Colonic mucosa (tissue), 4 donors: ENCODE results near the gene STRBP. TPM values are rescaled to one million over a fixed set of nuclear protein-coding genes. Genes with fewer than 3 reads are reported as not detected.

Experiments
- DNase-seq: peaks from one replicate; pipeline ENCODE4 v3.0.0-alpha.2; 2020
- H3K27ac ChIP-seq: fragments of 200-600 bp; one replicate; pipeline ENCODE4 v1.8.0; 2021
- H3K27me3 ChIP-seq: fragments of 200-600 bp; one replicate; pipeline ENCODE4 v1.8.0; 2021
- H3K36me3 ChIP-seq: fragments of 200-600 bp; one replicate; pipeline ENCODE4 v1.8.0; 2021
- H3K4me1 ChIP-seq: fragments of 200-600 bp; one replicate; pipeline ENCODE4 v1.8.0; 2021; ENCODE audit warnings: mild to moderate bottlenecking
- H3K4me3 ChIP-seq: fragments of 200-600 bp; one replicate; pipeline ENCODE4 v1.8.0; 2021
- H3K9ac ChIP-seq, 2 donors: one replicate each; pipeline ENCODE4 v1.7.0; 2013; ENCODE audit warnings: control low read depth in 2 of 2, low read depth in 2 of 2, low read length in 2 of 2
- H3K9me3 ChIP-seq: fragments of 200-600 bp; one replicate; pipeline ENCODE4 v1.8.0; 2021
- intact Hi-C: fragments of 100-400 bp; cut with DNase I; formaldehyde crosslinking; loops from one replicate; pipeline ENCODE4 v1.14.1; 2022
- total RNA-seq, 2 donors: library from RNA; stranded (reverse); fragmentation: NEBNext Ultra II Directional in 1 of 2; extraction: Animal tissue kit (Norgen Biotek cat#: 25700) in 1 of 2; gene quantifications; one replicate each; pipeline ENCODE4 v1.2.1, GENCODE V29; 2021
- TF ChIP-seq, protein P1 (sequence below): fragments of 200-600 bp; IDR thresholded peaks from one replicate; pipeline ENCODE4 v1.8.0; 2022; ENCODE audit warnings: antibody characterized with exemption, mild to moderate bottlenecking
- donor health status: healthy.
- donor health status: DM: no; HTN: no; CAD: no.
- donor health status: DM: no; HTN: no; CAD: no.

STRBP gene
- total RNA-seq, 2 donors from 2014 or later: 37.5 to 53.5 TPM

DNA sequence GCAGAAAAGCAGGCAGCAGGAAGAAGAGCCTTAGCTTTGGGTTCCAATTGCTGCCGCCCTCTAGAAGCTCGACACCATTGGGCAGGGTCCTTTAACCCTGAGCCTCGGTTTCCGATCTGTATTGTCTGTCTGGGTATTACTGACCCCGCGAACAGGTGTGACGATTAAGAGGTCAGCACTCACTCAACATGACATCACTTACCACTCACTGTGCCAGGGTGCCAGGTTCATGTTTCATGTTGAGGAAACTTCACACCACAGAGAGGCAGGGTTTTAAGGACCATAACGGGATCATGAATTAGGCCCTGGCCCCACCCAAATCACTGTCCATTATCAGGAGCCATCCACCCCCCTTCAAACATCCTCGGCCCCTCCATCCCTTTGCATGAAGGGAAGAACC is 159.4 kb downstream of the STRBP start:
- H3K36me3 ChIP-seq: no peaks in the 10 kb centered on the region
- H3K4me1 ChIP-seq: no peaks in the 10 kb centered on the region
- TF ChIP-seq, protein P1, sequence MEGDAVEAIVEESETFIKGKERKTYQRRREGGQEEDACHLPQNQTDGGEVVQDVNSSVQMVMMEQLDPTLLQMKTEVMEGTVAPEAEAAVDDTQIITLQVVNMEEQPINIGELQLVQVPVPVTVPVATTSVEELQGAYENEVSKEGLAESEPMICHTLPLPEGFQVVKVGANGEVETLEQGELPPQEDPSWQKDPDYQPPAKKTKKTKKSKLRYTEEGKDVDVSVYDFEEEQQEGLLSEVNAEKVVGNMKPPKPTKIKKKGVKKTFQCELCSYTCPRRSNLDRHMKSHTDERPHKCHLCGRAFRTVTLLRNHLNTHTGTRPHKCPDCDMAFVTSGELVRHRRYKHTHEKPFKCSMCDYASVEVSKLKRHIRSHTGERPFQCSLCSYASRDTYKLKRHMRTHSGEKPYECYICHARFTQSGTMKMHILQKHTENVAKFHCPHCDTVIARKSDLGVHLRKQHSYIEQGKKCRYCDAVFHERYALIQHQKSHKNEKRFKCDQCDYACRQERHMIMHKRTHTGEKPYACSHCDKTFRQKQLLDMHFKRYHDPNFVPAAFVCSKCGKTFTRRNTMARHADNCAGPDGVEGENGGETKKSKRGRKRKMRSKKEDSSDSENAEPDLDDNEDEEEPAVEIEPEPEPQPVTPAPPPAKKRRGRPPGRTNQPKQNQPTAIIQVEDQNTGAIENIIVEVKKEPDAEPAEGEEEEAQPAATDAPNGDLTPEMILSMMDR: no peak
- intact Hi-C loops: no loop called here
- H3K9ac ChIP-seq: no peak overlapping the region
- no peaks in the 10 kb centered on the region for H3K27me3 ChIP-seq
- no peak overlapping the region for H3K27ac ChIP-seq
- no peak for DNase-seq
- no peaks in the 10 kb centered on the region for H3K9me3 ChIP-seq
- H3K4me3 ChIP-seq: no peak overlapping the region

DNA sequence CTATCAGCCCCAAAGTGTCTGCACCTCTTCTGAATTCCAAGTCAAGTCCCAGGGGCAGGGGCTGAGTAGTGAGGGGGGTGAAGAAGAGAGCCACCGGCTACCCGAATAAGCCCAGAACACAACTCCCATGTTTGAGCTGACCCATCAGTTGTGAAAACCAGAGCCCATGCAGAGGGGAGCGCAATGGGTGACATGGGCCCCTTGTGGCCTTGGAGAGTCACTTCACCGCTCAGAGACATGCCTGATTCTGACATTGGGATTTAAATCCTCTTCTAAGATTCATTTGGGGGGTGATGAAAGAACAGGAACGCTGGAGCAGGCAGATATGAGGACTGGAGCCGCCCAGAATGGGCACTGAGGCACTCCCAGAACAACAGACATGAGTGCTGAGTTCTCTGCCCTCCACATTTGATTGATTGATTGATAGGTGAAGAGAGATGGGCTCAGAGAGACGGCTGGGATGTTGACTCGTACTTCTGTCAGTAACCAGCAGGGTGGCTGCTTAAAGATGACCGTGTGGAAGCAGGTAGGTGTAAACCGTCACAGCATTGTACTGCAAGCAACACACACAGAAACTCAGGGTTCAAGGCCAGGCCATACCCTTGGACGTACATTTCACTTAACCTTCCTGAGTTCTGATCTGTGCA is 160.6 kb downstream of the STRBP start:
- Histone ChIP-seq H3K27me3 (no peaks in the 10 kb centered on the region), H3K36me3 (no peaks in the 10 kb centered on the region), H3K4me1 (no peaks in the 10 kb centered on the region), H3K4me3 (no peak overlapping the region), H3K9ac (no peak overlapping the region), H3K27ac (no peak overlapping the region), H3K9me3 (no peaks in the 10 kb centered on the region)
- DNase-seq: no peak
- TF ChIP-seq, protein P1: no peak
- intact Hi-C loops: no loop called here

DNA sequence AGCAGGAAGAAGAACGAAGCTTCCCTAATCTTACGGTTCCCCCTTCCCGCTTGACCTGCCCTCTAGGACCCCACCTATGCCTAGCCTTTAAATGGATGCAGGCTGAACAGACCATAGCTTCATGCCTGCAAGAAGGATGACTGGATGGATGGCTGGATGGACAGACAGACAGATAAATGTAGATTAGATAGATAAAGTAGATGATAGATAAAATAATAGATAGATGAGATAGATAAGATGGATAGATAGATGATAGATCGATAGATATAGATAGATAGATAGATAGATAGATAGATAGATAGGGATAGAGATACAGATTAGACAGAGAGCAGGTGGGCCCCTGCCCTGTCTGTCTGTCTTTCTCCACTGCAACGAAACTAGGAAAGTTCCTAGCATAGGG is 162.9 kb downstream of the STRBP start:
- intact Hi-C loops: no loop called here
- H3K27ac ChIP-seq: no peak overlapping the region
- no peaks in the 10 kb centered on the region for H3K4me1 ChIP-seq
- no peaks in the 10 kb centered on the region for H3K9me3 ChIP-seq
- TF ChIP-seq, protein P1: no peak
- no peaks in the 10 kb centered on the region for H3K27me3 ChIP-seq
- no peak overlapping the region for H3K9ac ChIP-seq
- H3K36me3 ChIP-seq: no peaks in the 10 kb centered on the region
- no peak for DNase-seq
- H3K4me3 ChIP-seq: no peak overlapping the region

DNA sequence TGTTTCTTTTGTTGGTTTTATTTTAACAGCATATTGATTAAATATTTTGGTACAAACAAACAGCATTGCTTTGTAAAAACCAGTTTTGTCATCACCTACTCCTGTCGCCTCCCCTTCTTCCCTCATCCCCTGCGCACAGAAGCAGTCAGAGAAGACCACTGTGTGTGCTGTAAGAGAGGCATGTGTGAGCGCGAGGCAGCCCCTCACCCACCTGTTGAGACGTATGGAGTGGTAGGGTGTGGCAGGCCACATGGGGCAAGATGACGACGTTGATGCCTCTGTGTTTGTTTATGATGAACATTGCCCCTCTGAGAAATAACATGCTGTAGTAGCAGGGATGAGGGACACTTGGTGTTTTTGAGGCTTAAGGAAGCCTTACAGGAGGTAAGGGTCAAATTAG is 163.6 kb downstream of the STRBP start:
- no peaks in the 10 kb centered on the region for H3K36me3 ChIP-seq
- no peak overlapping the region for H3K27ac ChIP-seq
- no peaks in the 10 kb centered on the region for H3K4me1 ChIP-seq
- TF ChIP-seq, protein P1: no peak
- intact Hi-C loops: no loop called here
- H3K27me3 ChIP-seq: no peaks in the 10 kb centered on the region
- H3K9ac ChIP-seq: no peak overlapping the region
- H3K9me3 ChIP-seq: no peaks in the 10 kb centered on the region
- no peak for DNase-seq
- H3K4me3 ChIP-seq: no peak overlapping the region

DNA sequence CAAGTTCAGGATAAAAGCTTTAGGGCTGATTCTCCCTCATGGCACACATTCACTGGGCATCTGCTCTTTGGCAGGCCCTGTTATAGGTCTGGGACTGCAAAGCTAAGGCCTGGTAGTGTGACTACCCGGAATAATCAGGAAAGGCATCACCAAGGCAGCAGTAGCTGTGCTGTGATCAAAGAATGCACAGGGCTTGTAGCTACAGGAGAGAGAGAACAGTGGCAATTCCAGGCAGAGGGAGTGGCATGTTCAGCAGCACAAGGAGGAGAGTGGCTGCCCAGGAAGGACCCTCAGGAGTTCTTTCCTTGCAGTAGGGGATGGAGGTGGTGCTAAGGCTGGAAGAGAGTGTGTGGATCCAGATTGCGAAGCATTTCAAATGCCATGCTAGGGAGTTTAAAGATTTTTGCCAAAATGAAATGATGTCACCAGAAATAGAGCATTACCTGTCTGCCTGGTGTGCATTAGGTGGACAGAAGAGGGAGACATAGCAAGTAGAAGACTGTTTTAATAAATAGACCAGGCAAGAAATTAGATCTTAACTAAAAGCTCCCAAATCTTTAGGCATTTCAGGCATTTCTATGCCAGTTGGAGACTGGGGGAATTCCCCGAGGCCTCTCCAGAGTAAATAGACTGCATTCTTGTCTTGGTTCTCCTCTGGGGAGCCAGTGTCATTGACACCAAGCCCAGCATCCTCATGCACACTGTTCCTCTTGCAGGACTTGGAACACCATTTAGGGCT is 165.8 kb downstream of the STRBP start:
- H3K27ac ChIP-seq: no peak overlapping the region
- TF ChIP-seq, protein P1: no peak
- H3K9ac ChIP-seq: no peak overlapping the region
- H3K4me3 ChIP-seq: no peak overlapping the region
- peaks cover 6% of the 10 kb centered on the region for H3K36me3 ChIP-seq
- intact Hi-C loops: no loop called here
- H3K27me3 ChIP-seq: no peaks in the 10 kb centered on the region
- H3K9me3 ChIP-seq: no peaks in the 10 kb centered on the region
- no peaks in the 10 kb centered on the region for H3K4me1 ChIP-seq
- no peak for DNase-seq
